HAP-1 (cell line): ENCODE measurements around the gene LINGO1.

Experiments used
- DNase-seq, 2 experiments: peaks; one replicate each; pipeline ENCODE4 v3.0.0-alpha.2; 2016 to 2020; ENCODE audit warnings: low spot score in 2 of 2
- H3K27me3 ChIP-seq: fragments of 250-450 bp; sonication (Bioruptor Pico); 2 replicates; pipeline ENCODE4 v1.5.1; 2020; ENCODE audit warnings: low read depth, mild to moderate bottlenecking, moderate library complexity
- H3K36me3 ChIP-seq: fragments of 250-450 bp; sonication (Bioruptor Pico); replicated peaks from 2 replicates; pipeline ENCODE4 v1.5.1; 2020; ENCODE audit warnings: mild to moderate bottlenecking
- H3K4me1 ChIP-seq: fragments of 250-450 bp; sonication (Bioruptor Pico); 2 replicates; pipeline ENCODE4 v1.5.1; 2020; ENCODE audit warnings: mild to moderate bottlenecking
- H3K4me3 ChIP-seq: fragments of 250-450 bp; sonication (Bioruptor Pico); 2 replicates; pipeline ENCODE4 v1.5.1; 2020; ENCODE audit warnings: mild to moderate bottlenecking, moderate library complexity
- H3K9me3 ChIP-seq: fragments of 250-450 bp; sonication (Bioruptor Pico); 2 replicates; pipeline ENCODE4 v1.5.1; 2020; ENCODE audit warnings: mild to moderate bottlenecking, moderate library complexity
- in situ Hi-C: fragments of 300-500 bp; cut with MboI; formaldehyde crosslinking; loops from 3 replicates; pipeline ENCODE4 v1.14.3; 2020; ENCODE audit warnings: low sequenced_read_pairs, inconsistent platforms, mixed read lengths

The LINGO1 gene

DNA sequence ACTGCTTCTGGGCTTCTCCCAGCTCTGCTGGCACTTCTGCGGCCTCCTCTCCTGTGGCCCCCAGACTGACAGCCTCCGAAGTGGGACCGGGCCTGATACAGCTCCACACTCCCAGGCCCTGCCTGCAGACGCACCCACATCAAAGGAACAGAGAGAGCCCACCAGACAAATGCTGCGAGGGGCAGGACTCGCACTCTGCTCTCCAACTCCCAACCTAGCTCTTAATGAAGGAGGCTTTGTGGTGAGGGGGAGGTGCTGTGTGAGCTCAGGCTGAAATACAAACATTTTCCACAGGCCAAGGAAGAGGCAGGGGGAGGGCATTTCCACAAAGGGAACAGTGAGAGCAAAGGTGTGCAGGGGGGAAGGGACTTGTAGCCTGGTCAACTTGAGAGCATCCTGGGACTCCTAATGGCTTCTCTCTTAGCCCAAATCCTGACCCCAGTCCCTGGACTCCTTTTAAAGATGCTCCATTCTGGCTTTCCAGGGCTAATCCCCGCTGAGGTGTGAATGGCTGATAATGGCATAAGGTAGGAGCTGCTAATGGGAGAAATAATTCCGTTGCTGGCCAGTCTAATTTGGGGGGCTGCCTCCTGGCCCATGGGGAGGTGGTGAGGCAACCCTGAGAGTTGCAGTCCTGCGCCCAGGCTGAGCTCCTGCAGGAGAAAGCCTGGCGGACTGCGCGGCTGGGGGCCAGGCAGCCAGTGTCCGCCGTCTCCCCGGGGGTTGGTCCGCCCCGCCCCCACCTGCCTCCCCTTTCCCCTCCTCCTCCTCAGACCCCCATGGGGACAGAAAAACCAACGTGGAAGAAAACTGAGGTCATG is 9.6 kb downstream of the LINGO1 start:
- peaks cover 4% of the 10 kb centered on the region; the same call in 1 of the 2 replicates for H3K4me1 ChIP-seq
- no peak for DNase-seq
- H3K36me3 ChIP-seq = no peaks in the 10 kb centered on the region
- H3K27me3 ChIP-seq = no peaks in the 10 kb centered on the region
- H3K4me3 ChIP-seq = no peak overlapping the region
- H3K9me3 ChIP-seq = no peaks in the 10 kb centered on the region
- in situ Hi-C loops = no loop called here

- Histone ChIP-seq H3K9me3 (no peaks in the 10 kb centered on the region), H3K36me3 (no peaks in the 10 kb centered on the region), H3K4me1 (peaks cover 4% of the 10 kb centered on the region; the same call in 1 of the 2 replicates), H3K4me3 (no peak overlapping the region), H3K27me3 (no peaks in the 10 kb centered on the region)
- DNase-seq = no peak
- in situ Hi-C loops = no loop called here
Measured at GRCh38 chr15:77622209-77622933, 10.3 kb downstream of the LINGO1 start.

DNA sequence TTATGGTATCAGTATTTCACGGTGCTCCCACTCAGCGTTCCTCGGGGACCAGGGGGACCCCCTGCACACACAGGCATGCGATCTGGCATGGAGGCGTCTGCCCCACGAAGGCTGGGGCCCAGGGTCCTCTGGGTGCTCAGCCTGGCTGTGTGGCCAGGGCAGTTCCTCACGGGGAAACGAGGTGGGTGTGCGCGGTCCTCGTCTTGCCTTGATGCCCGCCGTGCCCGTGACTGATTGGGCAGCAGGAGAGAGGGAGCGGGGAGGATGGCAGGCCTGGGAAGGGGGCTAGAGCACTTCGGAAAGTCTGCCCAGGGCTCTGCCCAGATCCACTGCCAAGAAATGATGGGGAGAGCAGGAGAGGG is 10.9 kb downstream of the LINGO1 start:
- no peaks in the 10 kb centered on the region for H3K36me3 ChIP-seq
- H3K27me3 ChIP-seq = no peaks in the 10 kb centered on the region
- DNase-seq = no peak
- in situ Hi-C loops = no loop called here
- H3K4me3 ChIP-seq = no peak overlapping the region
- peaks cover 4% of the 10 kb centered on the region; the same call in 1 of the 2 replicates for H3K4me1 ChIP-seq
- no peaks in the 10 kb centered on the region for H3K9me3 ChIP-seq

GRCh38 chr15:77620960-77621647 is 11.6 kb downstream of the LINGO1 start:
- no peak overlapping the region for H3K4me3 ChIP-seq
- no peak for DNase-seq
- H3K27me3 ChIP-seq = no peaks in the 10 kb centered on the region
- peaks cover 4% of the 10 kb centered on the region; the same call in 1 of the 2 replicates for H3K4me1 ChIP-seq
- H3K9me3 ChIP-seq = no peaks in the 10 kb centered on the region
- in situ Hi-C loops = no loop called here
- H3K36me3 ChIP-seq = no peaks in the 10 kb centered on the region

GRCh38 chr15:77620297-77620696 is 12.4 kb downstream of the LINGO1 start:
- no peak for DNase-seq
- in situ Hi-C loops = no loop called here
- no peaks in the 10 kb centered on the region for H3K27me3 ChIP-seq
- no peak overlapping the region for H3K4me3 ChIP-seq
- H3K4me1 ChIP-seq = peaks cover 4% of the 10 kb centered on the region; the same call in 1 of the 2 replicates
- H3K36me3 ChIP-seq = peaks cover 2% of the 10 kb centered on the region
- H3K9me3 ChIP-seq = no peaks in the 10 kb centered on the region

DNA sequence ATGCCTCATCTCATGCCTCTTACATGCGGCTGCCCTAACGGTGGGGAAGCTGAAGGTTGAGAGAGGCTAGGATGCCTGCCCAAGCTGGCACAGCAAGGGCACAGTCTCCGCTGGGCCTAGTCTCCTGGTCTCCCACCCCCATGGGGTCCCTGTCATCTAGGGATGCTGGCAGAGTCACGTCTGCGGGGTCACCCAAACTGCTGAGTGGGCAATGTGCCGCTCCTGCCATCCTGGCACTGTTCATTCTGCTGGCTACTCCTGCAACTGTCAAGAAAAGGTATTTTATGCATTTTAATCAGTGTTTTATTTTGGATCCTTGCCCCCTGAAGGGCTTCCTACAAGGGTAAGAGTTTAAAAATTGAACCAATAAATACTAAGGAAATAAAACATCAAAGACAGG is 12.8 kb downstream of the LINGO1 start:
- no peaks in the 10 kb centered on the region for H3K9me3 ChIP-seq
- no peak for DNase-seq
- no peak overlapping the region for H3K4me3 ChIP-seq
- H3K36me3 ChIP-seq = peaks cover 6% of the 10 kb centered on the region
- in situ Hi-C loops = no loop called here
- peaks cover 4% of the 10 kb centered on the region; the same call in 1 of the 2 replicates for H3K4me1 ChIP-seq
- no peaks in the 10 kb centered on the region for H3K27me3 ChIP-seq

DNA sequence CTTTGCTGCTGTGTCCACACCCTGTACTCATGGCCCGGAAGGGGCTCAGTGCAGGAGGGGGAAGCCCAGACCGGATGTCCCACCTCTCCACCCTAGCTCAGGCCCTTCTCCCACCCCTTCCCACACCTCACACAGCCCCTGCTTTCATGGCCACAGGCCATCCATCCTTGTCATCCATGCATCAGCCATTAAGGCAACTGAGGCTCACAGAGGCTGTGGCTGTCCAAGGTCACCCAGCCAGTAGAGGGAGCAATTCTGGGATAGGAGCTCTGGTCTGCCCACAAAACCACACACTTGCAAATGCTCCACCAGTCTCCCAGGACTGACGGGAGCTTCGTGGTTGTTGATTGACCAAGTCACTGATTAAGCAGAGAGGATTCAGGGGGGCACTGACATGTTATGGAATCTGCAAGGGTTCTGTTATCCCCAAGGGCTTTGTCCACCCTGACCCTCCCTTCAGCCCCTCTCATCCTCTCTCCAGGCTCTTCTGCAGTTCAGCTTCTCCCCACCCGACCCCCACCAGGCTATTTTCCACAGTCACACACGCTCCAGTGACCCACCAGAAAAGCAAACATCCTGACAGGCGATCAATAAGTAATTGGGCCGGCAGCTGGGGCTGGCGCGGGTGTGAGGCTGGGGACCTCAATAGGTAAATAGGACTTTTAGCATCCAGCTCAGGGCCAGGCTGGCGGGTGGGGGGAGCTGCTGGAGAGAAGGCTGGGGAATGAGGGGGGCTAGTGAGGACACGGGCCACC is 15.1 kb downstream of the LINGO1 start:
- H3K9me3 ChIP-seq = no peaks in the 10 kb centered on the region
- DNase-seq = peak; percentile 40 to 75
- H3K27me3 ChIP-seq = no peaks in the 10 kb centered on the region
- in situ Hi-C loops = no loop called here
- H3K4me1 ChIP-seq = no peaks in the 10 kb centered on the region
- peaks cover 15% of the 10 kb centered on the region for H3K36me3 ChIP-seq
- H3K4me3 ChIP-seq = no peak overlapping the region

DNA sequence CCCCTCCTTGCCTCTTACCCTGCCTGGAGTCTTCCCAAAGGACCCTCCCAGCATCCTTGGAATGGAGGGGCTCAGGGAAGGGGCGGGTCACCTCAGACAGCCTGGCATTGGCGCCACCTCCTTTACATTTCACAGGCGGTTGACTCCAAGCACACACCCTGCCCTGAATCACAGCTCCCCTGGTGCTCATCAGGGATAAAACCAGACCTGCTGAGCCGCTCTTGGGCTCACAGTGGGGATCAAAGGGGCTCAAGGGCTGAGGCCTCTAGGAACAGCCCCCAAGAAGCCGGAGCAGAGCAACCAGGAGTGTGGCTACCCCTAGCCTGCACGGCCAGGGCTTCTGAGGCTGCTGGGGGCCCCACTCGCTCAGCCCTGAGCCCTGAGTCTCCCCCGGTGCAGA is 16.6 kb downstream of the LINGO1 start:
- in situ Hi-C loops = no loop called here
- no peak for DNase-seq

GRCh38 chr15:77615472-77615871 is 17.2 kb downstream of the LINGO1 start:
- Histone ChIP-seq H3K9me3 (no peaks in the 10 kb centered on the region), H3K4me1 (no peaks in the 10 kb centered on the region), H3K36me3 (peaks cover 15% of the 10 kb centered on the region), H3K27me3 (no peaks in the 10 kb centered on the region), H3K4me3 (no peak overlapping the region)
- in situ Hi-C loops = no loop called here
- no peak for DNase-seq

More for the DNA sequence above, 16.6 kb downstream of the LINGO1 start:
- Histone ChIP-seq H3K4me3 (no peak overlapping the region), H3K4me1 (no peaks in the 10 kb centered on the region), H3K27me3 (no peaks in the 10 kb centered on the region), H3K9me3 (no peaks in the 10 kb centered on the region), H3K36me3 (peaks cover 15% of the 10 kb centered on the region)

- Histone ChIP-seq H3K36me3 (peaks cover 15% of the 10 kb centered on the region), H3K4me1 (no peaks in the 10 kb centered on the region), H3K9me3 (no peaks in the 10 kb centered on the region), H3K4me3 (no peak overlapping the region), H3K27me3 (no peaks in the 10 kb centered on the region)
- in situ Hi-C loops = no loop called here
- no peak for DNase-seq
Measured at GRCh38 chr15:77614251-77614806, 18.4 kb downstream of the LINGO1 start.

DNA sequence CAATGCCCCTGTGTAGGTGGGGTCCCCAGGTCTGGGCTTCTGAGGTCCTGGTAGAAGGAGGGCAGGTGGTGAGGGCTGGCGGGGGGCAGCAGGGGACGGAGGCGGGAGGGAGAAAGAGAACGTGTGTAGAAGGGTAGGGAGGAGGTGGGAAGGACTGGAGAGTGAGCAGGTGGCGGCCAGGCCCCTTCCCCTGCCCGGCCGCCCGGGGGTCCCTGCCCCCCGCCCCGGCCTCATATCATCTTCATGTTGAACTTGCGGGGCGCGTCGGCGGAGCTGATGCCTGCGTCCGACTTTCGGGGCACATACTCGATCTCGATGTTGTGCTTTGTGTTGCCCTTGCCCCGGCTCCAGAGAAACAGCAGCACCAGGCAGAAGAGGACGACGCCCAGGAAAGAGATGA is 18.9 kb downstream of the LINGO1 start:
- no peak for DNase-seq
- no peaks in the 10 kb centered on the region for H3K9me3 ChIP-seq
- in situ Hi-C loops = no loop called here
- H3K36me3 ChIP-seq = peaks cover 15% of the 10 kb centered on the region
- no peaks in the 10 kb centered on the region for H3K27me3 ChIP-seq
- no peak overlapping the region for H3K4me3 ChIP-seq
- no peaks in the 10 kb centered on the region for H3K4me1 ChIP-seq

GRCh38 chr15:77612958-77613601 is 19.6 kb downstream of the LINGO1 start:
- Histone ChIP-seq H3K36me3 (peaks cover 15% of the 10 kb centered on the region), H3K9me3 (no peaks in the 10 kb centered on the region), H3K4me3 (no peak overlapping the region), H3K4me1 (no peaks in the 10 kb centered on the region), H3K27me3 (no peaks in the 10 kb centered on the region)
- in situ Hi-C loops = no loop called here
- DNase-seq = no peak

- Histone ChIP-seq H3K4me1 (peaks cover 12% of the 10 kb centered on the region), H3K27me3 (no peaks in the 10 kb centered on the region), H3K36me3 (peaks cover 15% of the 10 kb centered on the region), H3K9me3 (no peaks in the 10 kb centered on the region), H3K4me3 (no peak overlapping the region)
- no peak for DNase-seq
- in situ Hi-C loops = no loop called here
Measured at GRCh38 chr15:77611767-77612166, 20.9 kb downstream of the LINGO1 start.
